ENCODE data around the gene GSG1. TPM values are rescaled to one million over a fixed set of nuclear protein-coding genes. Genes with fewer than 3 reads are reported as not detected.

Gene GSG1
- total and polyA plus RNA-seq, 2 donors (not counting 3 experiments of a cell fraction or from before 2014, with no cell fraction given): not detected

GRCh38 chr12:13038491-13039161, 64.8 kb downstream of the GSG1 start:
- TF ChIP-seq POLR2A (IDR thresholded peaks at IDR 0.05; ENCODE audit: low read depth, low read length): no peak
- TF ChIP-seq JUN (IDR thresholded peaks at IDR 0.05; ENCODE audit: borderline replicate concordance, insufficient read depth, insufficient read length, low read depth): no peak
- TF ChIP-seq EZH2 (IDR thresholded peaks at IDR 0.05; ENCODE audit: borderline replicate concordance, low read depth, low read length, severe bottlenecking): no peak
- no peak for TF ChIP-seq FOS (IDR thresholded peaks at IDR 0.05; ENCODE audit: borderline replicate concordance, insufficient read depth, low read length)
- no peak for TF ChIP-seq GATA2 (IDR thresholded peaks at IDR 0.05; ENCODE audit: insufficient read depth, insufficient read length, low read depth, low read length)
- TF ChIP-seq MYC (IDR thresholded peaks at IDR 0.05; ENCODE audit: low read depth, low read length): no peak
- TF ChIP-seq, protein P1, sequence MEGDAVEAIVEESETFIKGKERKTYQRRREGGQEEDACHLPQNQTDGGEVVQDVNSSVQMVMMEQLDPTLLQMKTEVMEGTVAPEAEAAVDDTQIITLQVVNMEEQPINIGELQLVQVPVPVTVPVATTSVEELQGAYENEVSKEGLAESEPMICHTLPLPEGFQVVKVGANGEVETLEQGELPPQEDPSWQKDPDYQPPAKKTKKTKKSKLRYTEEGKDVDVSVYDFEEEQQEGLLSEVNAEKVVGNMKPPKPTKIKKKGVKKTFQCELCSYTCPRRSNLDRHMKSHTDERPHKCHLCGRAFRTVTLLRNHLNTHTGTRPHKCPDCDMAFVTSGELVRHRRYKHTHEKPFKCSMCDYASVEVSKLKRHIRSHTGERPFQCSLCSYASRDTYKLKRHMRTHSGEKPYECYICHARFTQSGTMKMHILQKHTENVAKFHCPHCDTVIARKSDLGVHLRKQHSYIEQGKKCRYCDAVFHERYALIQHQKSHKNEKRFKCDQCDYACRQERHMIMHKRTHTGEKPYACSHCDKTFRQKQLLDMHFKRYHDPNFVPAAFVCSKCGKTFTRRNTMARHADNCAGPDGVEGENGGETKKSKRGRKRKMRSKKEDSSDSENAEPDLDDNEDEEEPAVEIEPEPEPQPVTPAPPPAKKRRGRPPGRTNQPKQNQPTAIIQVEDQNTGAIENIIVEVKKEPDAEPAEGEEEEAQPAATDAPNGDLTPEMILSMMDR (IDR thresholded peaks at IDR 0.05; ENCODE audit: extremely low read depth in 1 of 2, insufficient read depth in 1 of 2, low read depth in 1 of 2, low read length in 2 of 2): no peak
- TF ChIP-seq MAX (IDR thresholded peaks at IDR 0.05; ENCODE audit: insufficient read depth, insufficient read length): no peak
- no peak for TF ChIP-seq POLR2AphosphoS5 (IDR thresholded peaks at IDR 0.05; ENCODE audit: insufficient read depth, low read depth, low read length)
- POLR2A ChIA-PET: no interaction called here
- dilution Hi-C loops (cut with MboI; ENCODE audit: extremely low pct_ligation_motif_present, low sequenced_read_pairs): no loop called here
- BruUV-seq (replicated peaks): no TSS peak
- no peaks in the 10 kb centered on the region for H3K9me3 ChIP-seq (replicated peaks; ENCODE audit: control insufficient read depth, insufficient read depth, low read length)
- H2AFZ ChIP-seq (ENCODE audit: low read depth, low read length): no peak overlapping the region
- intact Hi-C loops (cut with micrococcal nuclease): no loop called here
- no peak overlapping the region for H3K9ac ChIP-seq (replicated peaks; ENCODE audit: extremely low read depth, insufficient read depth, low read length)
- FAIRE-seq: no peak
- no peak for DNase-seq (ENCODE audit: low read depth, low spot score)
- no peaks in the 10 kb centered on the region for H3K9me1 ChIP-seq (replicated peaks; ENCODE audit: control insufficient read depth, extremely low read depth, insufficient read depth, low read length)
- no peaks in the 10 kb centered on the region for H3K36me3 ChIP-seq (ENCODE audit: control insufficient read depth in 2 of 2, extremely low read depth in 1 of 2, insufficient read depth in 2 of 2, low read length in 2 of 2)
- peaks cover 3% of the 10 kb centered on the region for H3K4me1 ChIP-seq (ENCODE audit: control insufficient read depth, extremely low read depth, insufficient read depth, low read length)
- H3K27ac ChIP-seq (ENCODE audit: insufficient read depth, low read depth, low read length): no peak overlapping the region
- no peaks in the 10 kb centered on the region for H4K20me1 ChIP-seq (replicated peaks; ENCODE audit: control insufficient read depth, extremely low read depth, insufficient read depth, low read length)
- CTCF ChIA-PET: interaction anchor here (0.6 kb wide), 1 partner anchor 27 kb away, joined by 3 read pairs; no protein-coding TSS in a partner anchor
- H3K27me3 ChIP-seq (ENCODE audit: control insufficient read depth in 2 of 2, insufficient read depth in 2 of 2, low read length in 2 of 2): peaks cover 2% of the 10 kb centered on the region in 2 experiments
- no peak overlapping the region for H3K4me2 ChIP-seq (ENCODE audit: insufficient read depth, low read length)
- no peaks in the 10 kb centered on the region for H3K79me2 ChIP-seq (ENCODE audit: control insufficient read depth, insufficient read depth, low read length)
- H3K4me3 ChIP-seq (replicated peaks in 1 of 3; ENCODE audit: insufficient read depth in 1 of 3, low read depth in 1 of 3, low read length in 3 of 3): no peak overlapping the region

Data from endothelial cell of umbilical vein (primary cell).